ENCODE results near the gene ZNF397.
A peak's percentile ranks its signal among the peaks of the same experiment; 100 is the strongest.
"Not testable (repeated sequence)": the region's sequence is repeated elsewhere in the genome, so short reads cannot be mapped to it uniquely, and the experiment has no call there.

The ZNF397 gene

GRCh38 chr18:35240664-35241447, at the start of gene ZNF397:
ZNF397 (plus strand) TSS chr18:35241034; CDS start chr18:35242471, 1,437 bp downstream.
- DNase-seq (ENCODE audit: low read depth in 2 of 2), result peak; percentile 92 to 95

DNA sequence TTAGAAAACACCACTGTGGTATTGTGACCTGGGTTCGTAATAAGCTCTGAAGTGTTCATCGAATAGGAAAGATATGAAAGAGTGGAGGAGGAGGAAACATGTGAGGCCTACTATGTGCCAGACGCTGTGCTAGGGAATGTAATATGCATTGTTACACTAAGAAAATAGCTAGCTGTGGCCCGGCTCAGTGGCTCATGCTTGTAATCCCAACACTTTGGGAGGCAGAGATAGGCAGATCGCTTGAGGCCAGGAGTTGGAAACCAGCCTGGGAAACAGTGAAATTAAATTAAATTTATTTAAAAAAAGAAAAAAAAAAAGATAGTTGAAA, 49.2 kb upstream of the ZNF397 start:
- DNase-seq (ENCODE audit: low read depth in 2 of 2), result no peak

DNA sequence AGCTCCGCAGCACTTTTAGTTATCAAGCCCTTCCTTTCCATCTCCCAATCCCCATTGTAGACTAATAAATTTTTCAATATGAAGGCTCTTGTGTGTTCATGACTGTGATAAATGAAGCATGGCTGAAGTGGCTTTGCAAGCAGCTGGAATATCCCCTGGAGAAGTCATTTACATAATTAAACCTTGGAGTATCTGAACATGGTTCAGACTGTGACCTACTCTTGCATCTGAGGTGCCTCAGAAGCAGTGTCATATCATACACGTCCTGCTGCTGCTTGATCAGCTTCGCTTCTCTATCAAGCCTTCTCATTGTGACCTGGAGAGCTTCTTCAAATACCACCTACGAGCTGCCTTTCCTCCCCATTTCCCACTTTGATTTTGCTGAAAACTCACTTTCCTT, 48.4 kb upstream of the ZNF397 start:
- no peak for DNase-seq (ENCODE audit: low read depth in 2 of 2)

GRCh38 chr18:35193316-35193715, 47.5 kb upstream of the ZNF397 start:
- no peak for DNase-seq (ENCODE audit: low read depth in 2 of 2)

DNA sequence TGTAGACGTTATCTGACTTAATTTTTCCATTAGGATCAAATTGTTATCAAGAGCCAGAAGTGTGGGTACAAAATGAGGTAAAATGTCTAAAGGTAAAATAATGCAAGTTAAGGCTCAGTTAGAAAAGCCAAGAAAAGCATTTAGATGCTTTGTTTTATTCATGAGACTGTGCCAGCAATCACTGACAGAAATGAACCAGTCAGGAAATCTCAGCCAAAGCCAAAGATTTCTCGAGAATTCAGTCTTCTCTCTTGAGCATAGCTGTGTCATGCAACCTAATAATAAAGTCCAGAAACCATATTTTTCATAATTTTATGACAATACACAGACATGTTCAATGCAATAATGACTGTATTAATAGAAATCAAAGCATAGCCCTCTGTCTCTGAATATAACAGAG, 43.5 kb upstream of the ZNF397 start:
- DNase-seq (ENCODE audit: low read depth in 2 of 2), result no peak

DNA sequence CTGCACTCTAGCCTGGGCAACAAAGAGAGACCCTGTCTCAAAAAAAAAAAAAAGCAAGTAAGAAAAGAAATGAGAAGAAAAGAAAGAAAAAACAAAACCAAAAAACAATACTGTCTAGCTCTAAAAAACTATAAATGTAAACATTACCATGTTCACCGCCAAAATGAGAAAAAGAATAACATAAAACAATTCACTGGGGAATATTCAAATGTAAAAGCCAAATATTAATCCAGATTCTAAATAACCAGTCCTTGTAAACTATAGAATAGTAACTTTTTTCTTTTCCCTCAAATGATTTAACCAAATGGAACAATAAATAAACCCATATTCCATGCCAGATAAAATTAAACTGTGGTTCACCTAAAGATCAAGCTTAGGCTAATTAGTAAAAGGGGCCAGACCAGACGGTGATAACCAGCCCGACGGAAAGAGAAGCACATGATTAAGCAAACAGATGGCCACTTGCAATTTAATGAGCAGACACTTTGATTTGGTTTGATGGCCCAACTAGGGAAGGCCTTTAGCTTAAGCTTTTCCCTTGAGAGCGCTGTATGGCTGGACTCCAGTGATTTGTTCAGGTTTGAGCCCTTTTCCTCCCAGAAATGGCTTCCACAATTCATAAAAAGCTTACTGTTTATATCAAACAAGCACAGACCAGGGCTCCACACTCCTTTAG, 39.4 kb upstream of the ZNF397 start:
- no peak for DNase-seq (ENCODE audit: low read depth in 2 of 2)

DNA sequence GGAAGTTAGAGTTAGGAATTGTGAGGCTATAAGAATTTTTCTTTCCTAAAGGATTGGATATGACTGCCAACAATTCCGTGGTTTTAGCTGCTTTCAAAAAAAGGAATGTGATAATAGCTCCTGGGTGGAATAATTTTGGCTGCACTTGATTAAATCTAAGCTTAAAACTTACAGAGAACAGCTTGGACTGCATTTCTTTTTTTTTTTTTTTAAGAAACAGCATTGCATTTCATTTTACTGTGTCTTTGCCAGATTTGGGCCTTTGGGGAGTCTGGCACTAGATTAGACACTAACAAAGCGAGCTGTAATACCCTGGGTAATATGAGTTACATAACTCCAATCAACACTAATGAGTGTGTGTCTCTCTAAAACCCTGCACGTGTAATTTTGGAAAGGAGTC, 37.8 kb upstream of the ZNF397 start:
- DNase-seq (ENCODE audit: low read depth in 2 of 2), result no peak

- DNase-seq (ENCODE audit: low read depth in 2 of 2), result no peak
These were observed 35.6 kb upstream of the ZNF397 start for GRCh38 chr18:35205199-35205712.

GRCh38 chr18:35205746-35206458, 34.9 kb upstream of the ZNF397 start:
- not testable (repeated sequence) for DNase-seq (ENCODE audit: low read depth in 2 of 2)

- no peak for DNase-seq (ENCODE audit: low read depth in 2 of 2)
These were observed 25.8 kb upstream of the ZNF397 start for GRCh38 chr18:35215026-35215425.

DNA sequence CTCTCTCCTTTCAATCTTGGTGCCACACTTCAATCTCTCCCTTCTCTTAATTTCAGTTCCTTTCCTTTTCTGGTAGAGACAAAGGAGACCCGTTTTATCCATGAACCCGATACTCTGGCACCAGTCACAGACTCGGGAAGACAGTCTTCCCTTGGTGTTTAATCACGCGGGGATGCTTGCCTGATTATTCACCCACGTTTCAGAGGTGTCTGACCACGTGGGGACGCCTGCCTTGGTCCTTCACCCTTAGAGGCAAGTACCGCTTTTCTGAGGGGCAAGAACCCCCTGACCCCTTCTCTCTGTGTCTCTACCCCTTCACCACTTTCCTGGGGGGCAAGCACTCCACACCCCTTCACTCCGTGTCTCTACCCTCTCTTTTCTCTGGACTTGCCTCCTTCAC, 24.2 kb upstream of the ZNF397 start:
- not testable (repeated sequence) for DNase-seq (ENCODE audit: low read depth in 2 of 2)

DNA sequence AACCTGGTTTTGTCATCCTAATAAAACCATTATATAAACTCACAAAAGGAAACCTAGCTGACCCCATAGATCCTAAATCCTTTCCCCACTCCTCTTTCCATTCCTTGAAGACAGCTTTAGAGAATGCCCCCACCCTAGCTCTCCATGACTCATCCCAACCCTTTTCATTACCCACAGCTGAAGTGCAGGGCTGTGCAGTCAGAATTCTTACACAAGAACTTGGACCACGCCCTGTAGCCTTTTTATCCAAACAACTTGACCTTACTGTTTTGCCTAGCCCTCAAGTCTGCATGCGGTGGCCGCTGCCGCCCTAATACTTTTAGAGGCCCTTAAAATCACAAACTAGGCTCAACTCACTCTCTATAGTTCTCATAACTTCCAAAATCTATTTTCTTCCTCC, 21.5 kb upstream of the ZNF397 start:
- not testable (repeated sequence) for DNase-seq (ENCODE audit: low read depth in 2 of 2)

DNA sequence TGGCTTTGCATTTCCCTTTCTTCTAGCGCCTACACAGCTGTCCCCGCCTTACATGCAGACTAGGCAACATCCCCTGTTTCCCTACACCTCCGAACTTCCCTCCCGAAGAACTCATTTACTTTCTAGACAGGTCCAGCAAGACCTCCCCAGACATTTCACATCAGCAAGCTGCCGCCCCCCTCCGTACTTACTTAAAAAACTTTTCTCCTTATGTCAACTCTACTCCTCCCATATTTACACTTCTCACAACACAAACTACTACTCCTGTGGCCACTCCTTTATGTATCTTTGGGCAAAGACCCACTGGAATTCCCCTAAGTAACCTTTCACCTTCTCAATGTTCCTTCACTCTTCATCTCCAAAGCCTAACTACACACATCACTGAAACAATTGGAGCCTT, 20.4 kb upstream of the ZNF397 start:
- DNase-seq (ENCODE audit: low read depth in 2 of 2), result no peak

DNA sequence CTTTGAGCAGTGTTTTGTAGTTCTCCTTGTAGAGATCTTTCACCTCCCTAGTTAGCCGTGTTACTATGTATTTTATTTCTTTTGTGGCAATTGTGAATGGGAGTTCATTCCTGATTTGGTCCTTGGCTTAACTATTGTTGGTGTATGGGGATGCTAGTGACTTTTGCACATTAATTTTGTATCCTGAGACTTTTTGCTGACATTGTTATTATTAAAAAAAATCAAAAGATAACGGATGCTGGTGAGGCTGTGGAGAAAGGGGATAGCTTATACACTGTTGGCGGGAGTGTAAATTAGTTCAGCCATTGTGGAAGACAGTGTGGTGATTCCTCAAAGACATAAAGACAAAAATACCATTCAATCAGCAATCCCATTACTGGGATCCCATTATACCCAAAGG, 17.0 kb upstream of the ZNF397 start:
- no peak for DNase-seq (ENCODE audit: low read depth in 2 of 2)

DNA sequence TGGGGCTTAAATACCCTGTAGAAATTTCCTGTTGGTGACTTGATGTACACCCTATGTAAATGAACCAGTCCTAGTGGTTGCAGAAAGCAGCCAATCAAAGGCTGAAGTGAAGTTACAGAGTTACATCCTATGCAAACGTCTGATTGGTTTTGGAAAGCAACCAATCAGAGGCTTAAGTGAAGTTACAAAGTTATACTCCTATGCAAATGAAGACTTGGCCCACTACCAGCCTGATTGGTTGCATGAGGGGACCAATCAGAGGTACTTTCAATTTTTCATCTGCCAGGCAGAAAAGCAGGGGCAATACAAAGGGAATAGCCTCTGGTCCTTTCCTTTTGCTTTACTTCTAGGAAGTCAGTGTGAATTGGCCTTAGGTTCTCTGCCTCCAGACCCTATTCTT, 13.6 kb upstream of the ZNF397 start:
- no peak for DNase-seq (ENCODE audit: low read depth in 2 of 2)

- peak; percentile 44 to 64 for DNase-seq (ENCODE audit: low read depth in 2 of 2)
These were observed 9.8 kb upstream of the ZNF397 start for GRCh38 chr18:35231052-35231451.

DNA sequence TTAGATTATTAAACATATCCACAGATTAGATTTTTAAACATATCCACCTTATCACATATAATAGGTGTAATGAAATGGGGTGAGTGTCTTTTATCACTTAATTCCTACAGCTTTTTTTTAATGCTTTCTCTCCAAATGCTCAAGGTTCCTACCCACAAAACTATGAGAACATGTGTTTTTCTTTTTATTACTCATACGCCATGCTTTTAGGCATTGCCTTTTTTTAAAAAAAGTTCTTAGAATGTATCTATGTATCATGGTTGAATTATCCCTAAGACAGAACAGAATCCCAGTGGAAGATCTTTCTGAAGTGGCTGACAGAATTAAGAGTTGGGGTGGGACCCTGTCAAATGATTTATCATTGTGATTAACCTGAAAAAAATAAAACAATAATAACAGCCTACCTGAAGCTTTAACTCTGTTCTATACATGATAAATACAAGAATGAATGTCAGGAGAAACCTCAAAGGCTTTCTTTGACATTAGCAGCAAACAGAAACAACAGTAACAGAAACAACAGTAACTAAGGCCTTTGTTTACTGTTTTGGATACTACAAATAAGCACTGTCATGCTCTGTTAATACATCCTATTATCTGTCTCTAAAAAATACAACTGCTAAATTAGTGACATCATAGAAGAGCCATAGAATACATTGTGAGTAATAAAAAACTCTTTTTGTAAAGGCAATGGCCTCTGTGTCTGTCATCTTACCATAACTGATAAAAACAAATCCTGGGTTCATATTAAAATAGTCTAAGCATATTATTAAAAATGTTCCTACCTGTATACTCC, 4.1 kb upstream of the ZNF397 start:
- no peak for DNase-seq (ENCODE audit: low read depth in 2 of 2)

- DNase-seq (ENCODE audit: low read depth in 2 of 2), result no peak
These were observed 1.5 kb upstream of the ZNF397 start for GRCh38 chr18:35239314-35239713.

DNA sequence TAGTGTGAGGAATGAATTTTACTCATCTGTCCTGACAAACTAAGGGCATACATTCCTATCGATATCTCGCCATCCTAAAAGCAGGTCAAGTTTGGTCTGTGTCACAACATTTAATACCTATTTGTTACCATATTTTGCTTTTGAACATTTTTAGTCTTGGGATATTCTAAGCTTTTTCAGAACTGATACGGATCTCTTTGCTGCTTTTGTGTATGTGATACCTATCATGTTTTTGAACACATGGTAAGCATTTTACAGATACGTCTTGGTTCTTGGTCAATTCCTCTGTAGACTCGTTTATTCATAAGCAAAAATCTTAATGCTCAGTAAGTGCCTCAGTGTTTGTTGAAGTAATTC, 592 bp downstream of the ZNF397 start:
- DNase-seq (ENCODE audit: low read depth in 2 of 2), result no peak

DNA sequence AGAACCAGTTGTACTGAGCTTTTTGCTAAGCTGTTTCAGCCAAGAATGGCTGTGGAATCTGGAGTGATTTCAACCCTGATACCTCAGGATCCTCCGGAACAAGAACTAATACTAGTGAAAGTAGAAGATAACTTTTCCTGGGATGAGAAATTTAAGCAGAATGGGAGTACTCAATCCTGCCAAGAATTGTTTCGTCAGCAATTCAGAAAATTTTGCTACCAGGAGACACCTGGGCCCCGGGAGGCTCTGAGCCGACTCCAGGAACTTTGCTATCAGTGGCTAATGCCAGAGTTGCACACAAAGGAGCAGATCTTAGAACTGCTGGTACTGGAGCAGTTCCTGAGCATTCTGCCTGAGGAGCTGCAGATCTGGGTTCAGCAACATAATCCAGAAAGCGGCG, 1.6 kb downstream of the ZNF397 start:
- DNase-seq (ENCODE audit: low read depth in 2 of 2), result no peak

DNA sequence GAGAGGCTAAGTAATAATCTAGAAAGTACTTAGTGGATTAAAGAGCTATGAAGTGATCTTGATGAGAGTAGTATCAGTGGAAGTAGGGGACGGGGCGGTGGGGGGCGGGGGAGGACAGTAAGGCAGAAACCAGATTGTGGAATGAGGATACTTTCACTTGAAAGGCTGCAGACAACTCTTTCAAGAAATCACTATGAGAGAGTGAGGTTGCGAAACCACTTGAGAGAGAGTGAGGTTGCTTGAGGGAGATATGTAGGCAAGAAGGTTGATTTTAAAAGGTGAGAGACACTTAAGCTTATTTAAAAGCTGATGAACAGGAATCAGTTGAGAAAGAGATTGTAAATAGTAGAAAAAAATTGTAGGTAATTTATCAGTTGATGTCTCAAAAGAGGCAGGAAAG, 3.8 kb downstream of the ZNF397 start:
- no peak for DNase-seq (ENCODE audit: low read depth in 2 of 2)

DNA sequence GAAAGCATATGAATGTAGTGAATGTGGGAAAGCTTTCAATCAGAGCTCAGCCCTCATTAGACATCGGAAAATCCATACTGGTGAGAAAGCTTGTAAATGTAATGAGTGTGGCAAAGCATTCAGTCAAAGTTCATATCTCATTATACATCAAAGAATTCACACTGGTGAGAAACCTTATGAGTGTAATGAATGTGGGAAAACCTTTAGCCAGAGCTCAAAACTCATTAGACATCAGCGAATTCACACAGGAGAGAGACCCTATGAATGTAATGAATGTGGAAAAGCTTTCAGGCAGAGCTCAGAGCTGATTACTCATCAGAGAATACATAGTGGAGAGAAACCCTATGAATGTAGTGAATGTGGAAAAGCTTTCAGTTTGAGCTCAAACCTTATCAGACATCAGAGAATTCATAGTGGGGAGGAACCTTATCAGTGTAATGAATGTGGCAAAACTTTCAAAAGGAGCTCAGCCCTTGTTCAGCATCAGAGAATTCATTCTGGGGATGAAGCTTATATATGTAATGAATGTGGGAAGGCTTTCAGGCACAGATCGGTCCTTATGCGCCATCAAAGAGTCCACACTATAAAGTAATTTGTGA, 5.0 kb downstream of the ZNF397 start:
- DNase-seq (ENCODE audit: low read depth in 2 of 2), result no peak

Measured in stimulated activated CD8-positive, alpha-beta memory T cell treated with anti-CD3 and anti-CD28 coated beads, Interleukin-2, amount 100 ng/mL, for 48 hours (primary cell).